Activated CD4-positive, alpha-beta T cell treated with anti-CD3 and anti-CD28 coated beads for 48 hours (primary cell): ENCODE results near the gene MYO9A.

Source experiments
- DNase-seq: peaks from one replicate; pipeline ENCODE4 v3.0.0-alpha.2; 2020

The MYO9A gene

DNA sequence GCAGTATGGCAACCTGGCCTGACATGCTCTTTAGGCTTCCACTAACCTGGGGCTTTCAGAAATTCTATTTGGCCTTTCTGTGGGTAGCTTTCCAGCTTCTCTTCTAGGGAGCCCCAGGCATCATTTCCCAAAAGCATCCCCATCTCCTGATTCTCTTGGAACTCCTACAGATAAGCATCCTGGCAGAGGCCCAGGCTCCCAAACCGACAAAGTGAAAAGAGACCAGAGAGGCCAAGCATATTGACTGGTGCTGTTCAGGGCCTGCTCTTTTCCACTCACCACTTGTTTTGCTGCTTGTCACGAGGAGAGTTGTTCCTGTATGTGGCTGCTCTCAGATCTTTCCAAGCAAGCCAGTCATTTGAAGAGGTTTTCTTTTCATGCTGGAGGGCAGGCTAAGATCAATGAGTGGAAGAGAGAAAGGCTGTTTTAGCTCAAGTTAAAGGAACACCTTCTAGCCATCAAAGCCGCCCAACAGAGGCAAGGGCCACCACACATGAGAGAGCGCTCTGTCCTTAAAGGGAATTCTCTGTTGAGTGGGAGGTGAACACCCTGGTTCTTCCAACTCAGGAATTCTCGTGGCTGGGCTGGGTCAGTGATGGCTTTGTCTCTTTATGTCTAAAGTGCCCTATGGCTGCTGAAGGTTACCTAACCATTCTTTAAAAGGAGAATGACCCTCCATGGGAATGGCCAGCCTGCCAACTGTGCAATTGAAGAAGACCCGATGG, 338.7 kb downstream of the MYO9A start:
- DNase-seq, result no peak

DNA sequence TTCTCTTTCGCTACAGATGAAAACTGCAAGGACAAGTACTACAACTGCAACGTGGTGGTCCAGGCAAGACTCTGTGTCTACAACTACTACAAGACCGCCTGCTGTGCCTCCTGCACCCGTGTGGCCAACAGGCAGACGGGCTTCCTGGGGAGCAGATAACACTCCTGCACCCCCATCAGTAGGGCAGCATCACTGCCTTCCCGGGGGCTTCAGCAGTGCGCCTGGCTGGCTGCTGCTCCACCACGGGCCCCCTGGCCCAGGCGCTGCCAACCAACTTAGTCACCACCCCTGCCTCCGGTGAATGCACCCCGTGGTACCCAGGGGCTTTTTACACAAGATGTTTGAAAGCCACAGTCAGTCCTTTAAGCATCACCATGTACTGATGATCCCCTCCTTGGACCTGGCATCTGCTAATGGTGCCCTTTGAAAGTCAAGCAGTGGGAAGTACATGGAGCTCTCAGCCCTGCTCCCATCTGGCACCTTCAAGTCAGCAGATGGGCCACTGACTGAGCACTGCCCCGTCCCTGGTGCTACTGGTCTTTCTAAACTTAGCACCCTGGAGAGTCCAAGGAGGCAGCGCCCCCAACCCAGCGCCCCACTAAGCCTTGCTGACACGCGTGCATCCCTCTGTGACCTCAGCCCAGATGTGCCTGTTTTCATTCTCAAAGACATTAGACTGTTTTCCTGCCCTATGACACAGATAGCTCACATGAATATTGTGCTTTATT, 340.6 kb downstream of the MYO9A start:
- no peak for DNase-seq

DNA sequence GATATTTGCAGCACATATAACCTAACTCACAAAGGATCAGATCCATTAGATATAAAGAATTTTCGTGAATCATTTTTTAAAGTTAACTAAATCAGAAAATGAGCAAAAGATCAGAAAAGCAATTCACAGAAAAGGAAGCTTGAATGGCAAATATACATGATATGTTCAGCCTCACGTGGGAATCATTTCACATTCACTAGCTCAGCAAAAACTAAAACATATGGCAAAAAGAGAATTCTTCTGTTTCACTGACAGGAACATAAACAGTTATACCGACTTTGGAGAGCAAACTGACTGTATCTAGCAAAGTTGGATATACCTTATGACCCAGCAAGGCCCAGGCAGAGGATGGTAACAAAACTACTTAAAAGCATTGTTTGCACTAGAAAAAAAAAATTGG, 341.6 kb downstream of the MYO9A start:
- DNase-seq, result no peak

DNA sequence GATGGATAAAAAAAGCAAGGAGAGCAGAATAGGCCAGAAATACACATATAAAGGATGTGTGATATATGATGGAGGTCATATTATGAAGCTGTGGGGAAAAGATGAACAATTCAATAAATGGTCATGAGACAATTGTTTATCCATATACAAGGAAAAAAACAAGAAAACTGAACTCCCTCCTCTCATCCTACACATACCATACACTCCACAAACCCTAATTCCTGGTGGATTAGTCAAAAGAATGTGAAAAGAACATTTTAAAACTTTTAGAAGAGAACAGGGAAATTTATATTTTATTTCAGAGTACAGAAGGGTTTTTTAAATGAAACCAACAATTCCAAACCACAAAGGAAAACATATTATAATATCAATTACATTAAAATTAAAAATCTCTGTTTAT, 342.1 kb downstream of the MYO9A start:
- no peak for DNase-seq

DNA sequence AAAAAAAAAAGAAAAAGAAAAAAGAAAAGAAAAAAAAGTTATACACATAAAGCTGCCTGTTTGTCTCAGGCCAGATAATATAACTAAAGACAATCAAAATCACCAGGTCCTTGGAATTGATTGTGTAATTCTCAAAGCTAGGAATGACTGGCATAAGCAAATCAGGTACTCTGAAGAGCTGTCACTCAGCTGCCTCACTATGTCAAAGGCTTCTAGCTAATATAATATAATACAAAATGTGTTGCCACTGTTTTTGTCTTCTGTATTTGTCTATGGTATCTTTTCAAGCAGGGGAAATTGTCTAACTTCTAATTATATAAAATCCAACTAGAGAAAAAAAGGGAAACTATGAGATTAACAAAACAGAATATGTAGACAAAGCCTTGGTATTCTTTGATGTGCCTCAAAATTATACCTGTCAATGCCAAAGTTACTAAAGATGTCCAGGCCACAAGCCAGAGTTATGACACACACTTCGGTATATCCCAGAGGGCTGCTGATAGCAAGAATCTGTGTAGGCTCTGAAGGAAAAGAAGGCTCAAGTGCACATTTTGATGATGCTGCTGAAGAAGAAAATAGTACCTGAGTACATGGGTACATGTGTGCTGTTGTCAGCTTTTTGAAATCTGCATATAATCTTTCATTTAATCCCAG, 344.6 kb downstream of the MYO9A start:
- DNase-seq, result no peak
